ENCODE results near the gene MRPS5.

MRPS5 gene

GRCh38 chr2:95073856-95074662 is 47.5 kb downstream of the MRPS5 start:
- no peak for DNase-seq

GRCh38 chr2:95072424-95072823 is 49.2 kb downstream of the MRPS5 start:
- Histone ChIP-seq H3K4me1 (ENCODE audit: control insufficient read depth, insufficient read depth, low read depth, low read length) (peaks cover 7% of the 10 kb centered on the region), H4K91ac (ENCODE audit: low read length) (no peak overlapping the region), H2BK12ac (ENCODE audit: low read length in 2 of 2) (no peak overlapping the region), H3K9ac (ENCODE audit: low read length) (no peak overlapping the region), H3K23ac (ENCODE audit: low read length in 2 of 2) (no peak overlapping the region), H3K18ac (ENCODE audit: low read depth in 1 of 2, low read length in 2 of 2) (no peak overlapping the region), H3K4me3 (ENCODE audit: insufficient read depth in 1 of 2, low read depth in 1 of 2, low read length in 2 of 2) (no peak overlapping the region), H3K4me2 (ENCODE audit: low read length, poor library complexity, severe bottlenecking) (no peak overlapping the region), H3K27ac (ENCODE audit: low read length, poor library complexity, severe bottlenecking) (no peak overlapping the region), H2AFZ (ENCODE audit: low read depth, low read length) (no peak overlapping the region), H3K14ac (ENCODE audit: low read length in 2 of 2) (no peak overlapping the region), H2BK15ac (ENCODE audit: low read depth, poor library complexity, severe bottlenecking) (no peak overlapping the region), H3K27me3 (ENCODE audit: control insufficient read depth in 1 of 2, insufficient read depth in 1 of 2, low read length in 2 of 2) (peaks cover 40 to 68% of the 10 kb centered on the region in 2 experiments), H2AK5ac (ENCODE audit: low read length, severe bottlenecking) (no peak overlapping the region), H3K79me1 (replicated peaks; ENCODE audit: low read length, poor library complexity, severe bottlenecking) (no peaks in the 10 kb centered on the region), H3K4ac (ENCODE audit: low read depth in 1 of 2, low read length in 2 of 2) (no peak overlapping the region), H2BK5ac (ENCODE audit: low read depth, low read length, poor library complexity, severe bottlenecking) (no peak overlapping the region), H2BK120ac (ENCODE audit: low read depth, low read length) (no peak overlapping the region), H3K9me3 (ENCODE audit: control insufficient read depth, low read length) (no peaks in the 10 kb centered on the region), H4K8ac (ENCODE audit: low read length) (no peak overlapping the region), H3K36me3 (ENCODE audit: control insufficient read depth in 1 of 2, insufficient read depth in 2 of 2, low read depth in 1 of 2, low read length in 2 of 2) (no peaks in the 10 kb centered on the region)
- WGBS, result 71% methylated on average over 4 of the region's 4 CpGs
- no peak for DNase-seq

More at GRCh38 chr2:95073856-95074662, 47.5 kb downstream of the MRPS5 start:
- Histone ChIP-seq H2BK15ac (ENCODE audit: low read depth, poor library complexity, severe bottlenecking) (no peak overlapping the region), H3K4me1 (ENCODE audit: control insufficient read depth, insufficient read depth, low read depth, low read length) (peaks cover 7% of the 10 kb centered on the region), H2AK5ac (ENCODE audit: low read length, severe bottlenecking) (no peak overlapping the region), H3K14ac (ENCODE audit: low read length in 2 of 2) (no peak overlapping the region), H3K36me3 (ENCODE audit: control insufficient read depth in 1 of 2, insufficient read depth in 2 of 2, low read depth in 1 of 2, low read length in 2 of 2) (no peaks in the 10 kb centered on the region), H3K9me3 (ENCODE audit: control insufficient read depth, low read length) (no peaks in the 10 kb centered on the region), H3K4ac (ENCODE audit: low read depth in 1 of 2, low read length in 2 of 2) (no peak overlapping the region), H3K27ac (ENCODE audit: low read length, poor library complexity, severe bottlenecking) (no peak overlapping the region), H4K91ac (ENCODE audit: low read length) (peak overlapping the region; percentile 22), H2AFZ (ENCODE audit: low read depth, low read length) (no peak overlapping the region), H2BK12ac (ENCODE audit: low read length in 2 of 2) (no peak overlapping the region), H2BK5ac (ENCODE audit: low read depth, low read length, poor library complexity, severe bottlenecking) (no peak overlapping the region), H3K9ac (ENCODE audit: low read length) (no peak overlapping the region), H3K79me1 (replicated peaks; ENCODE audit: low read length, poor library complexity, severe bottlenecking) (no peaks in the 10 kb centered on the region), H3K23ac (ENCODE audit: low read length in 2 of 2) (no peak overlapping the region), H4K8ac (ENCODE audit: low read length) (no peak overlapping the region), H3K18ac (ENCODE audit: low read depth in 1 of 2, low read length in 2 of 2) (no peak overlapping the region), H3K4me2 (ENCODE audit: low read length, poor library complexity, severe bottlenecking) (no peak overlapping the region), H3K27me3 (ENCODE audit: control insufficient read depth in 1 of 2, insufficient read depth in 1 of 2, low read length in 2 of 2) (peaks cover 56 to 81% of the 10 kb centered on the region in 2 experiments), H3K4me3 (ENCODE audit: insufficient read depth in 1 of 2, low read depth in 1 of 2, low read length in 2 of 2) (no peak overlapping the region), H2BK120ac (ENCODE audit: low read depth, low read length) (no peak overlapping the region)
- WGBS, result 87% methylated on average over 17 of the region's 18 CpGs

DNA sequence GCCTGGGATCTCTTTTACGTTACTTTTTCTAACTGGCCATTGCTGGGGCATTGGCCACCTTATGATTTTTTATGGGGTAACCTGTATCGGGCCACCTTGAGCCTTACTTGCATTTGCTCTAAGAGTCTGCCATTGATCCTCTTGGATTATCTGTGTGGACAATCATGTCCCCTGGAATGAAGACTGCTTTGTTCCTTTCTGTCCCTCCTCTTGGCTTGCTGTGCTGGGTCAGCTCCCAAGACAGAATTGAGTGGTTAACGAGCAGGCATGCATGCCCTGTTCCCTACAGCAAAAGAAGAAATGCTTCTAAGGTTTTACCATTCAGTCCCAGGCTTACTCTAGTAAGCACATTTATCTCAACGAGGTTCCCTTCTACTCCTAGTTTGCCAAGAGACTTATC is 49.8 kb downstream of the MRPS5 start:
- no peaks in the 10 kb centered on the region for H3K36me3 ChIP-seq (ENCODE audit: control insufficient read depth in 1 of 2, insufficient read depth in 2 of 2, low read depth in 1 of 2, low read length in 2 of 2)
- H2BK15ac ChIP-seq (ENCODE audit: low read depth, poor library complexity, severe bottlenecking), result no peak overlapping the region
- no peak overlapping the region for H2BK120ac ChIP-seq (ENCODE audit: low read depth, low read length)
- no peak overlapping the region for H3K4ac ChIP-seq (ENCODE audit: low read depth in 1 of 2, low read length in 2 of 2)
- H3K4me1 ChIP-seq (ENCODE audit: control insufficient read depth, insufficient read depth, low read depth, low read length), result peaks cover 4% of the 10 kb centered on the region
- no peak overlapping the region for H2BK12ac ChIP-seq (ENCODE audit: low read length in 2 of 2)
- H3K4me2 ChIP-seq (ENCODE audit: low read length, poor library complexity, severe bottlenecking), result no peak overlapping the region
- no peak for DNase-seq
- no peak overlapping the region for H2BK5ac ChIP-seq (ENCODE audit: low read depth, low read length, poor library complexity, severe bottlenecking)
- H4K91ac ChIP-seq (ENCODE audit: low read length), result no peak overlapping the region
- H4K8ac ChIP-seq (ENCODE audit: low read length), result no peak overlapping the region
- no peak overlapping the region for H3K9ac ChIP-seq (ENCODE audit: low read length)
- H3K27ac ChIP-seq (ENCODE audit: low read length, poor library complexity, severe bottlenecking), result no peak overlapping the region
- H3K4me3 ChIP-seq (ENCODE audit: insufficient read depth in 1 of 2, low read depth in 1 of 2, low read length in 2 of 2), result no peak overlapping the region
- H3K79me1 ChIP-seq (replicated peaks; ENCODE audit: low read length, poor library complexity, severe bottlenecking), result no peaks in the 10 kb centered on the region
- peaks cover 34 to 62% of the 10 kb centered on the region in 2 experiments for H3K27me3 ChIP-seq (ENCODE audit: control insufficient read depth in 1 of 2, insufficient read depth in 1 of 2, low read length in 2 of 2)
- no peaks in the 10 kb centered on the region for H3K9me3 ChIP-seq (ENCODE audit: control insufficient read depth, low read length)
- no peak overlapping the region for H2AK5ac ChIP-seq (ENCODE audit: low read length, severe bottlenecking)
- no peak overlapping the region for H3K18ac ChIP-seq (ENCODE audit: low read depth in 1 of 2, low read length in 2 of 2)
- H2AFZ ChIP-seq (ENCODE audit: low read depth, low read length), result no peak overlapping the region
- H3K23ac ChIP-seq (ENCODE audit: low read length in 2 of 2), result no peak overlapping the region
- no peak overlapping the region for H3K14ac ChIP-seq (ENCODE audit: low read length in 2 of 2)
- WGBS, result 66% methylated on average over 4 of the region's 4 CpGs

- no peak overlapping the region for H4K91ac ChIP-seq (ENCODE audit: low read length)
- peaks cover 18 to 39% of the 10 kb centered on the region in 2 experiments for H3K27me3 ChIP-seq (ENCODE audit: control insufficient read depth in 1 of 2, insufficient read depth in 1 of 2, low read length in 2 of 2)
- no peak for DNase-seq
- no peak overlapping the region for H3K27ac ChIP-seq (ENCODE audit: low read length, poor library complexity, severe bottlenecking)
- no peak overlapping the region for H4K8ac ChIP-seq (ENCODE audit: low read length)
- no peak overlapping the region for H3K4me2 ChIP-seq (ENCODE audit: low read length, poor library complexity, severe bottlenecking)
- no peak overlapping the region for H3K4ac ChIP-seq (ENCODE audit: low read depth in 1 of 2, low read length in 2 of 2)
- H2BK12ac ChIP-seq (ENCODE audit: low read length in 2 of 2), result no peak overlapping the region
- no peak overlapping the region for H2BK5ac ChIP-seq (ENCODE audit: low read depth, low read length, poor library complexity, severe bottlenecking)
- no peak overlapping the region for H2BK15ac ChIP-seq (ENCODE audit: low read depth, poor library complexity, severe bottlenecking)
- H2AFZ ChIP-seq (ENCODE audit: low read depth, low read length), result no peak overlapping the region
- H3K9me3 ChIP-seq (ENCODE audit: control insufficient read depth, low read length), result no peaks in the 10 kb centered on the region
- no peaks in the 10 kb centered on the region for H3K4me1 ChIP-seq (ENCODE audit: control insufficient read depth, insufficient read depth, low read depth, low read length)
- no peaks in the 10 kb centered on the region for H3K79me1 ChIP-seq (replicated peaks; ENCODE audit: low read length, poor library complexity, severe bottlenecking)
- no peak overlapping the region for H2AK5ac ChIP-seq (ENCODE audit: low read length, severe bottlenecking)
- no peaks in the 10 kb centered on the region for H3K36me3 ChIP-seq (ENCODE audit: control insufficient read depth in 1 of 2, insufficient read depth in 2 of 2, low read depth in 1 of 2, low read length in 2 of 2)
- no peak overlapping the region for H3K18ac ChIP-seq (ENCODE audit: low read depth in 1 of 2, low read length in 2 of 2)
- 83% methylated on average over 7 of the region's 9 CpGs for whole genome bisulfite sequencing
- H3K4me3 ChIP-seq (ENCODE audit: insufficient read depth in 1 of 2, low read depth in 1 of 2, low read length in 2 of 2), result no peak overlapping the region
- H3K14ac ChIP-seq (ENCODE audit: low read length in 2 of 2), result no peak overlapping the region
- H3K9ac ChIP-seq (ENCODE audit: low read length), result no peak overlapping the region
- H3K23ac ChIP-seq (ENCODE audit: low read length in 2 of 2), result no peak overlapping the region
- H2BK120ac ChIP-seq (ENCODE audit: low read depth, low read length), result no peak overlapping the region
Measured at GRCh38 chr2:95069465-95069864, 52.1 kb downstream of the MRPS5 start.
